SH-SY5Y (cell line): ENCODE data around the gene AIFM2.

Experiments used
- GATA2 ChIP-seq: IDR thresholded peaks from 2 replicates; pipeline ENCODE4 v1.6.1; 2011; ENCODE audit warnings: mild to moderate bottlenecking, low read depth, low read length
- GATA3 ChIP-seq: IDR thresholded peaks from 2 replicates; pipeline ENCODE4 v1.6.1; 2011; ENCODE audit warnings: low read depth, mild to moderate bottlenecking, low read length, moderate library complexity

AIFM2 gene

DNA sequence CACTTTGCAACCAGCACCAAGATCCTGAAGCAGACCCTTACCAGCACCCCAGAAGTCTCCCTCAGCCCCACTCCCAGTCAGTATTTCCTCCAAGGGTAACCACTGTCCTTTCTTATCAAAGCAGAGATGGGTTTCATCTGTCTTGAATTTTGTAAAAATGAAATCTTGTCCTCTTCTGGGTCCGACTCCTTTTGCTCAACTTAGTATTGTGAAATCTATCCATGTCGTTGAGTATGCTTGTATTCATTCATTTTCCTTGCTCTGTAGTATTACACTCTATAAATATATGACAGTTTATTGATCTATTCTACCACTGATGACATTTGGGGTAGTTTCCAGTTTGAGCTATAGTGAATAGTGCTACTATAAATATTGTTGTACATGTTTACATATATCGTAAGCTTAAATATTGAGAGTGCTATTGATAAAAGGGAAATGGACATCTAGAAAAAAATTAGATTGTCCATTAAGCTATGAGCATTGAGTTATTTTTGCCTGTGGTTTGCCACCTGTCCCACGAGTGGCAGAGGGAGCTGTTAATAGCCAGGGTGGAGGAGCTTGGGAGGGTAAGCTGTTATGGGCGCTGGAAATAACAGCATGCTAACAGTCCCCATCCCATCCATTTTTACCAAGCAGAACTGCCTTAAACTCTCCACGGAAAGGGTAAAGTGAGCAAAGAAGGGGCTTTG, 36.5 kb downstream of the AIFM2 start:
- TF ChIP-seq GATA3 (no peak), GATA2 (no peak)

DNA sequence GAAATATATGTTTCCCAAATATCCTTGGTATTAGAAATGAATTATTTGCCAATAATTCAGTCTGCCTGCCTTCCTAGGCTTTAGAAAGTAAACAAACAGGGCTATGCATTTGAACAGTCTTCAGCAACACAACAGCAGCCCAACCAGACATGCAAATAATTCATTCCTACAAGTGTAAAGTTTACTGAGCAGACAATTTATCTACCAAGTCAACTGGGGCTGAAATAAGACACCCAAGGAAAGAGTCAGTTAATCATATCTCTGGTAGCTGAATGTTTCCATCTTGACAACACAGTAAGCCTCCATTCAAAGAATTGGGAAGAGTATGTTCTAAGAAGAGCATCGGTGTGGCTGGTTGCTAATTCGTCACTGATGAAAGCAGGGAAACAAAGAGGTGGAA, 38.4 kb downstream of the AIFM2 start:
- TF ChIP-seq GATA2 (no peak), GATA3 (no peak)

- no peak for TF ChIP-seq GATA2
Measured at GRCh38 chr10:70093335-70093944, 39.2 kb downstream of the AIFM2 start.

DNA sequence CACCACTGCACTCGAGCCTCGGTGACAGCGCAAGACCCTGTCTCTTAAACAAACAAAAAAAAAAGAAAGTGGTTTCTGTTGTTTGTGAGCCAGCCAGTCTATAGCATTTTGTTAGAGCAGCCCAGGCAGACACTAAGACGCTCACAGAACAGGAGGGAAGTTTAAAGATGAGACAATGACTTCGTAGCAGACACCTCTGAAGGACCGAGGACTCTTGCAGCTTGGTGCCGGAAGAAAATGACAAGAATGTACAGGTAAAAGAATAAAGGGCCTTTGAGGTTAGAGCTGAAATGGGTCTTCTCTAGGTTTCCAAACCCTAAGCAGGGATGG, 40.3 kb downstream of the AIFM2 start:
- TF ChIP-seq GATA3, result no peak
- no peak for TF ChIP-seq GATA2

- TF ChIP-seq GATA2 (no peak), GATA3 (no peak)
Measured at GRCh38 chr10:70090951-70091350, 41.7 kb downstream of the AIFM2 start.

DNA sequence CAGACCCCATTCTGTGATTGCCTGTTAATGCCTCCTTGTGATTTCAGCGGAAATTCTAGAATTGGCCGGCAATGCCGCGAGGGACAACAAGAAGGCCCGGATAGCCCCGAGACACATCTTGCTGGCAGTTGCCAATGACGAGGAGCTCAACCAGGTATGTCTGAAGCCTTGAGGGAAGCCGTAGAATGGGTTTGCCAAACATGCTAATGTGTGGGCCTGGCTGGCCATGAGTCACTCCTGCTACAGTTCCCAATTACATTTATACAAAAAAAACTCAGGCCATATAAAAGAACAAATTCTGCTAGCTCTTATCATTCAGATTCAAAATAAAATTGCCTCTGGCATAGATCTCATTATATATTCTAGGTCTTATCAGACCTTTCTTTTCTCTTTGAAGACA, 42.6 kb downstream of the AIFM2 start:
- TF ChIP-seq GATA2 (no peak), GATA3 (no peak)

GRCh38 chr10:70088308-70088698, 44.3 kb downstream of the AIFM2 start:
- no peak for TF ChIP-seq GATA3
- TF ChIP-seq GATA2, result no peak

DNA sequence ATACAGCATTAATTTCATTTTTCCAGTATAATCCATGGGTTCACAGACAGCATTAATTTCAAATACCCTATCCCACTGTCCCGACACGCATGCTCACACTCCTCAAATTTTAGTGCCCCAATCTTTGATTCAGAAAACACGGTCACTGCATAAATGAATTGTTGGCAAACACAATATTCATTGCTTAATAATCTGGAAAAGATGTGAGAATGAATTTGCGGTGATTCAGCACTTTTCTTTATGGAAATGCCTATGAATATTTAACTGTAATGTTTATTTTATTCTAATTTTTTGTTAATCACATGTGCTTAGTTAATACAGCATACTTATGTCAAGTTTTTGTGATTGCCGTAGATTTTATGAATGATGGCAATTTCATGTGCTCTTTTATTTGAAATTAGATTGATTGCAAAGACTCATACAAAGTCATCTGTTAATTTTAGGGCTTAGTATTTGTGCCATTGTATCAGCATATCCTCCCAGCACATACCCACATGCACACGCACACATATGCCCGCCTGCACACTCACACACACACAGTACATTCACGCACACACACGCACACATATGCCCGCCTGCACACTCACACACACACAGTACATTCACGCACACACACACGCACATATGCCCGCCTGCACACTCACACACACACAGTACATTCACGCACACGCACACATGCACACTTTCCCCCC, 44.9 kb downstream of the AIFM2 start:
- TF ChIP-seq GATA2, result no peak
- no peak for TF ChIP-seq GATA3

DNA sequence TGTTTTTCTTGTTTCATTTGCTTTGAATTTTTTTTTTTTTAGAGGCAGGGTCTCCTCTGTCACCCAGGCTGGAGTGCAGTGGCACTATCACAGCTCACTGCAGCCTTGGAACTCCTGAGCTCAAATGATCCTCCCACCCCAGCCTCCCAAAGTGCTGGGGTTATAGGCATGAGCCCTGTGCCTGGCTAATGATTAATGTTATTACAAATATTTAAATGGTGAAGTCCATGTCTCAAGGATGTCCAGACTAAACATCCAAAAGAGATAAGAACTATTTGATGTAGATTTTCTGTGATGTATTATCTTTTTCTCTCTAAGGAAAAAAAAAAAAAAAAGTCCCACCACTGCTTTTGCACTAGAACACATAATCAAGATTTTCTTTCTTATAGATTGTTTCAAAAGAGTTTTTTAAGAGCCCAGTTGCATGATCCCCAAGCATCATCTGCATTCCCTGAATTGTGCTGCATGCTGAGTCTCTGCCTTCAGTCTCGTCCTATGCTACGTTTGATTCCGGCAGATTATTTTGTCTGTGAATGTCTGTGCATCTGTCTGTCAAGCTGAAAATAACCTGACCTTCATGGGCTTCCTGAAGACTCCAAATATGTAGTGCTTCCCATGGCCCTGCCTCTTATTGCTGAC, 46.5 kb downstream of the AIFM2 start:
- TF ChIP-seq GATA2 (no peak), GATA3 (no peak)

- TF ChIP-seq GATA2 (no peak), GATA3 (no peak)
Measured at GRCh38 chr10:70084189-70084588, 48.4 kb downstream of the AIFM2 start.

DNA sequence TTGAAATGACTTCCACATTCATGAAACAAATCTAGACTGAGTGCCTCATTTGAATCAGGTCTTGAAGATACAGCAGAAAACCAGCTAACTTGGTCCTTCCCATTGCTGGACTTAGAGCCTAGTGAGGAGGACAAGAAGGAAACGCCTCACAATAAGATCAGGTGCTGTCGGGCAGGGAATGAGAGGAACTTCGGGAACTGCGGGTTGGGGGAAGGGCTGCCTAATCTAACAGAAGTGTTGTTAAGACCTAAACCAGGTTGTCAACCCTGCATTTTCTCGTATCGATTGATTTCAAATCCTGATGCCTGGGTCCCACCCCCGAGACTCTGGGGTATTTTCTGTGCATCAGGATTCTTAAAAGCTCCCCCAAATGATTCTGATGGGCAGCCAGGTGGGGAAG, 53.7 kb downstream of the AIFM2 start:
- no peak for TF ChIP-seq GATA2
- TF ChIP-seq GATA3, result no peak

- TF ChIP-seq GATA2, result no peak
- no peak for TF ChIP-seq GATA3
Measured at GRCh38 chr10:70078329-70078728, 54.3 kb downstream of the AIFM2 start.

GRCh38 chr10:70074971-70075370, 57.7 kb downstream of the AIFM2 start:
- TF ChIP-seq GATA3 (no peak), GATA2 (no peak)

DNA sequence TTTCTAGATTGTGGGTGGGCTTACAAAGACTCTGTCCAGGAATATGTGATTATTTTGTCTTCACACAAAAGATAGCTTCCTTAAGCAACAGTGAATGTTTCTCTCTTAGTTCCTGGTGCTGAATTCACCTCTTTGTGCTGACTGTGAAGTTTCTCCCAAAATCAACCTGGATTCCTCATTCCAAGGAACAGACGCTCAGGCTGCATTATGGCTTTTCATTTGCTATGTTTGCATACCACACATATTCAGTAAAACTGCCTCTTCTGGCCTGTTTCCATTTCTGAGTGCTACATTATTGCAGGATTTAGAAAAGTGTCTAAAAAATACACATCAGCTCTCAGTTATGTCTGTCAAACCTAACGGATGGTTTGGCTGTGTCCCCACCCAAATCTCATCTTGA, 58.5 kb downstream of the AIFM2 start:
- TF ChIP-seq GATA3, result no peak

DNA sequence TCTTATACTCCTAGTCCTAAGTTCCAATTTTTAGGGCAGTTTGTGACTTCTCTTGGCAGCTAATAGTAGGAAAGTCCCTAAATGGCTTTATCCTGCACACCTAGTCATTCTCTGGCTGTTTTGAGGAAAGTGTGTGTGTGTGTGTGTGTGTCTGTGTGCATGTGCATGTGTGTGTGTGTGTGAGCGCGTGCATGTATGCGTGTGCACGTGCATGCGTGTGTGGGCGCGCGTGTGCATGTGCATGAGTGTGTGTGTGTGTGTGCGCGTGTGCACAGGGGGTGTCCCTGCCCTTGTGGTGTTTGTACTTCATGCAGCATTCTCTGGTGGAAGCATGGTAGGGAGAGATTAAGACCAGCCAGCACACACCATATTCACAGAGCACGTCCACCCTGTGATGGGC, 61.8 kb downstream of the AIFM2 start:
- TF ChIP-seq GATA2, result no peak
